Subcutaneous adipose tissue (tissue), 4 donors: Measurements from ENCODE around the gene FYCO1. TPM values are rescaled to one million over a fixed set of nuclear protein-coding genes. Genes with fewer than 3 reads are reported as not detected.

Experiments used
- CTCF ChIP-seq: fragments of 450-650 bp; IDR thresholded peaks from one replicate; pipeline ENCODE4 v1.5.1; 2016; ENCODE audit warnings: low read depth, mild to moderate bottlenecking, control low read depth, antibody characterized with exemption, moderate library complexity
- total RNA-seq, 4 donors: library from RNA; depleted of rRNA; stranded (reverse); fragments of >200 nt; gene quantifications; one replicate each; pipeline ENCODE4 v1.1.0, GENCODE V29; 2016

FYCO1 gene
- total RNA-seq, 4 donors from 2014 or later: 36.7 to 46.7 (median 43.6) TPM

GRCh38 chr3:46027736-46028397 is 32.2 kb upstream of the FYCO1 start:
- TF ChIP-seq CTCF: no peak

GRCh38 chr3:46027021-46027705 is 31.5 kb upstream of the FYCO1 start, which contains the start of gene XCR1:
Gene XCR1 (minus strand): TSS chr3:46027483. CDS start chr3:46021947, 5,536 bp downstream.
- no peak for TF ChIP-seq CTCF

GRCh38 chr3:46025139-46025538 is 29.5 kb upstream of the FYCO1 start:
- TF ChIP-seq CTCF: no peak

GRCh38 chr3:46024131-46024530 is 28.5 kb upstream of the FYCO1 start:
- no peak for TF ChIP-seq CTCF

- TF ChIP-seq CTCF: no peak
These were observed 27.5 kb upstream of the FYCO1 start for GRCh38 chr3:46022909-46023785.

- no peak for TF ChIP-seq CTCF
These were observed 25.9 kb upstream of the FYCO1 start for GRCh38 chr3:46021516-46021915.
